GM23338 (cell line): ENCODE measurements around the gene UCN3. TPM values are rescaled to one million over a fixed set of nuclear protein-coding genes. Genes with fewer than 3 reads are reported as not detected.

Experiments used
- ATAC-seq: fragments of 200-7000 bp; cut with Tn5 transposase; 3 replicates; pipeline ENCODE4 v1.9.1; 2020
- DNase-seq: peaks from one replicate; pipeline ENCODE4 v3.0.0-alpha.2; 2015; ENCODE audit warnings: low spot score
- H2AFZ ChIP-seq: fragments of 200-600 bp; sonication (generic); 2 replicates; pipeline ENCODE4 v1.8.0; 2016; ENCODE audit warnings: antibody characterized with exemption, mild to moderate bottlenecking, moderate library complexity
- H3F3A ChIP-seq: fragments of 200-600 bp; sonication (generic); replicated peaks from 2 replicates; pipeline ENCODE4 v1.8.0; 2017; ENCODE audit warnings: antibody characterized with exemption, mixed run types, low read depth
- H3K27ac ChIP-seq: fragments of 200-600 bp; sonication (generic); 2 replicates; pipeline ENCODE4 v1.6.1; 2016; ENCODE audit warnings: low read depth
- H3K27me3 ChIP-seq: fragments of 200-600 bp; sonication (generic); 2 replicates; pipeline ENCODE4 v1.8.0; 2016; ENCODE audit warnings: mild to moderate bottlenecking, mixed run types, moderate library complexity; ENCODE audit not compliant: insufficient read depth
- H3K36me3 ChIP-seq: fragments of 200-600 bp; sonication (generic); 2 replicates; pipeline ENCODE4 v1.8.0; 2016; ENCODE audit warnings: mild to moderate bottlenecking; ENCODE audit not compliant: insufficient read depth
- H3K4me1 ChIP-seq: fragments of 200-600 bp; sonication (generic); 2 replicates; pipeline ENCODE4 v1.8.0; 2016; ENCODE audit warnings: mild to moderate bottlenecking, moderate library complexity; ENCODE audit not compliant: insufficient read depth
- H3K4me2 ChIP-seq: fragments of 200-600 bp; sonication (generic); 2 replicates; pipeline ENCODE4 v1.7.1; 2017; ENCODE audit warnings: mixed run types
- H3K4me3 ChIP-seq: fragments of 200-600 bp; sonication (generic); 2 replicates; pipeline ENCODE4 v1.6.1; 2016; ENCODE audit warnings: mixed run types
- H3K79me2 ChIP-seq: fragments of 200-600 bp; sonication (generic); replicated peaks from 2 replicates; pipeline ENCODE4 v1.8.0; 2017; ENCODE audit warnings: mild to moderate bottlenecking; ENCODE audit not compliant: insufficient read depth
- H3K9me2 ChIP-seq: fragments of 200-600 bp; sonication (generic); 2 replicates; pipeline ENCODE4 v1.8.0; 2017; ENCODE audit not compliant: insufficient read depth
- H4K20me1 ChIP-seq: fragments of 200-600 bp; sonication (generic); replicated peaks from 2 replicates; pipeline ENCODE4 v1.8.0; 2017; ENCODE audit warnings: mild to moderate bottlenecking; ENCODE audit not compliant: insufficient read depth
- H3K27ac Mint-ChIP-seq: 2 replicates; pipeline ENCODE4 v1.8.0; 2020; ENCODE audit warnings: inconsistent platforms, mild to moderate bottlenecking, moderate library complexity, mixed read lengths
- H3K27me3 Mint-ChIP-seq: 3 replicates; pipeline ENCODE4 v1.8.0; 2022; ENCODE audit warnings: low read depth, mild to moderate bottlenecking, moderate library complexity, mixed read lengths, inconsistent platforms; ENCODE audit not compliant: insufficient read depth, poor library complexity
- H3K36me3 Mint-ChIP-seq: 3 replicates; pipeline ENCODE4 v1.8.0; 2021; ENCODE audit warnings: low read depth, mild to moderate bottlenecking, inconsistent platforms, moderate library complexity, mixed read lengths
- H3K4me1 Mint-ChIP-seq: 3 replicates; pipeline ENCODE4 v1.8.0; 2020; ENCODE audit warnings: mild to moderate bottlenecking, inconsistent platforms, mixed read lengths
- H3K4me3 Mint-ChIP-seq: 3 replicates; pipeline ENCODE4 v1.8.0; 2021; ENCODE audit warnings: moderate library complexity, mild to moderate bottlenecking, inconsistent platforms, mixed read lengths
- H3K9me3 Mint-ChIP-seq: 3 replicates; pipeline ENCODE4 v1.8.0; 2020; ENCODE audit warnings: moderate library complexity, mild to moderate bottlenecking, inconsistent platforms, mixed read lengths
- CREB1 ChIP-seq: fragments of 250-450 bp; sonication (Bioruptor Pico); IDR thresholded peaks from 2 replicates; pipeline ENCODE4 v1.5.0; 2020; ENCODE audit warnings: low read depth, mild to moderate bottlenecking, moderate library complexity
- EZH2 ChIP-seq: fragments of 200-600 bp; sonication (generic); IDR thresholded peaks from one replicate; pipeline ENCODE4 v1.8.0; 2017; ENCODE audit warnings: antibody characterized with exemption, mild to moderate bottlenecking, low read depth; ENCODE audit not compliant: unreplicated experiment
- EZH2phosphoT487 ChIP-seq: fragments of 200-600 bp; sonication (generic); IDR thresholded peaks from one replicate; pipeline ENCODE4 v1.8.1; 2018; ENCODE audit warnings: antibody characterized with exemption; ENCODE audit not compliant: unreplicated experiment
- JUNB ChIP-seq: IDR thresholded peaks from one replicate; pipeline ENCODE4 v1.6.1; 2016; ENCODE audit warnings: antibody characterized with exemption; ENCODE audit not compliant: unreplicated experiment
- NANOG ChIP-seq: IDR thresholded peaks from 2 replicates; pipeline ENCODE4 v1.6.1; 2016; ENCODE audit warnings: antibody characterized with exemption, borderline replicate concordance
- POLR2AphosphoS5 ChIP-seq: IDR thresholded peaks from 2 replicates; pipeline ENCODE4 v1.6.1; 2016; ENCODE audit warnings: antibody characterized with exemption, low read depth
- STAT1 ChIP-seq: IDR thresholded peaks from one replicate; pipeline ENCODE4 v1.6.1; 2016; ENCODE audit warnings: antibody characterized with exemption; ENCODE audit not compliant: unreplicated experiment
- ZNF114 ChIP-seq: fragments of 250-450 bp; sonication (Bioruptor Pico); IDR thresholded peaks from 2 replicates; pipeline ENCODE4 v1.5.0; 2020; ENCODE audit warnings: mild to moderate bottlenecking, moderate library complexity
- ZNF331 ChIP-seq: fragments of 250-450 bp; sonication (Bioruptor Pico); IDR thresholded peaks from 2 replicates; pipeline ENCODE4 v1.5.0; 2020; ENCODE audit warnings: low read depth, mild to moderate bottlenecking, moderate library complexity
- polyA plus RNA-seq: library from polyadenylated mRNA; unstranded; fragments of >200 nt; fragmentation: Nextera tagmentation; extraction: Ambion mirVana; gene quantifications from 2 replicates; pipeline ENCODE4 v1.2.1, GENCODE V29; 2016
- total RNA-seq: library from RNA; depleted of rRNA; stranded (reverse); fragments of >200 nt; shearing (Covaris generic); gene quantifications from 2 replicates; pipeline ENCODE4 v1.2.3, GENCODE V29; 2014
- TF ChIP-seq, protein P1 (sequence below): IDR thresholded peaks from 2 replicates; pipeline ENCODE4 v1.6.1; 2016; ENCODE audit warnings: antibody characterized with exemption
- TF ChIP-seq, protein P2 (sequence below), 2 experiments: fragments of 200-600 bp in 1 of 2; sonication (generic) in 1 of 2; conservative IDR thresholded peaks; 2 replicates each; pipeline versions ENCODE4 v1.5.1 to v1.6.1; 2016 to 2017; ENCODE audit warnings: antibody characterized with exemption in 2 of 2, low read depth in 2 of 2, mild to moderate bottlenecking in 2 of 2, moderate library complexity in 1 of 2
- TF ChIP-seq, protein P3 (sequence below): fragments of 250-450 bp; sonication (Bioruptor Pico); IDR thresholded peaks from 2 replicates; pipeline ENCODE4 v1.5.0; 2020; ENCODE audit warnings: mild to moderate bottlenecking, moderate library complexity

UCN3 gene
- total and polyA plus RNA-seq, 2 experiments from 2014 or later: not detected

DNA sequence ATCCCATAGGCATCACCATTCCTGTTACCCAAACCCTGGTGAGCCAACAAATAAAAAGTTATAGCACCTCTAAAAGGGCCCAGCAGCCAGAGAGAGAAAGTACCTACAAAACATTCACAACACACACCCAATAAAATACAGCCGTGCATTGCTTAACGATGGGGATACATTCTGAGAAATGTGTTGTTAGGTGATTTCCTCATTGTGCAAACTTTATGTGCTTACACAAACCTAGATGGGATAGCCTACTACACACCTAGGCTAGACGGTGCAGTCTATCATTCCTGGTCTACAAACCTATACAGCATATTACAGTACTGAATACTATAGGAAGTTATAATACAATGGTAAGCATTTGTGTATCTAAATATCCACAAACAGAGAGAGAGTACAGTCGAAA lies 44.9 kb upstream of the UCN3 start (continued):
- TF ChIP-seq ZNF331 (no peak), STAT1 (no peak), EZH2 (no peak), EZH2phosphoT487 (no peak), ZNF114 (CRISPR knock-in tag) (no peak), JUNB (no peak), POLR2AphosphoS5 (no peak), CREB1 (CRISPR knock-in tag) (no peak), NANOG (no peak)
- TF ChIP-seq, protein P1, sequence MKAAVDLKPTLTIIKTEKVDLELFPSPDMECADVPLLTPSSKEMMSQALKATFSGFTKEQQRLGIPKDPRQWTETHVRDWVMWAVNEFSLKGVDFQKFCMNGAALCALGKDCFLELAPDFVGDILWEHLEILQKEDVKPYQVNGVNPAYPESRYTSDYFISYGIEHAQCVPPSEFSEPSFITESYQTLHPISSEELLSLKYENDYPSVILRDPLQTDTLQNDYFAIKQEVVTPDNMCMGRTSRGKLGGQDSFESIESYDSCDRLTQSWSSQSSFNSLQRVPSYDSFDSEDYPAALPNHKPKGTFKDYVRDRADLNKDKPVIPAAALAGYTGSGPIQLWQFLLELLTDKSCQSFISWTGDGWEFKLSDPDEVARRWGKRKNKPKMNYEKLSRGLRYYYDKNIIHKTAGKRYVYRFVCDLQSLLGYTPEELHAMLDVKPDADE: no peak

DNA sequence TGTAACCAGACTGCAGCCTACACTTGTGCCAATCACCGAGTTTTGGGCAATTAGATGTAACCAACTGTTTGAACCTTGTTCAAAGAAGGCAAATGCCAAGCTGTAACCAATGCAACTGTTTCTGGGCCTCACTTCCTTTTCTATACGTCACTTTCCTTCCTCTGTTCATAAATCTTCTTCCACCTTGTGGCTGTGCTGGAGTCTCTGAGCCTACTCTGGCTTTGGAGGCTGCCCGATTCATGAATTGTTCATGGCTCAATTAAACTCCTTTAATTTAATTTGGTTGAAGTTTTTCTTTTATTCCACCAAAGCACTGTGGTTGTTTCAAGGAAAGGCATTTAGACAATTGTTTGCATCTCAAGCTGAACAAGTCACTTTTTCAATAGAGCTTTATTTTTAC lies 43.5 kb upstream of the UCN3 start:
- Histone ChIP-seq H3K4me2 (no peak overlapping the region), H3K79me2 (no peaks in the 10 kb centered on the region), H2AFZ (no peak overlapping the region), H3K36me3 (no peaks in the 10 kb centered on the region), H4K20me1 (no peaks in the 10 kb centered on the region), H3K27me3 (no peaks in the 10 kb centered on the region), H3K27ac (no peak overlapping the region), H3F3A (no peaks in the 10 kb centered on the region), H3K9me2 (0 out of 2 replicates have a peak, but pooled peaks cover 3% of the 10 kb centered on the region), H3K4me1 (no peaks in the 10 kb centered on the region), H3K4me3 (no peak overlapping the region)
- ATAC-seq (no peak), DNase-seq (no peak)
- Mint-ChIP-seq H3K27ac (no peak overlapping the region), H3K27me3 (no peaks in the 10 kb centered on the region), H3K36me3 (no peaks in the 10 kb centered on the region), H3K4me3 (no peak overlapping the region), H3K9me3 (peaks cover 13% of the 10 kb centered on the region; the same call in 1 of the 3 replicates), H3K4me1 (no peaks in the 10 kb centered on the region)
- TF ChIP-seq, protein P1: no peak
- TF ChIP-seq, protein P2, sequence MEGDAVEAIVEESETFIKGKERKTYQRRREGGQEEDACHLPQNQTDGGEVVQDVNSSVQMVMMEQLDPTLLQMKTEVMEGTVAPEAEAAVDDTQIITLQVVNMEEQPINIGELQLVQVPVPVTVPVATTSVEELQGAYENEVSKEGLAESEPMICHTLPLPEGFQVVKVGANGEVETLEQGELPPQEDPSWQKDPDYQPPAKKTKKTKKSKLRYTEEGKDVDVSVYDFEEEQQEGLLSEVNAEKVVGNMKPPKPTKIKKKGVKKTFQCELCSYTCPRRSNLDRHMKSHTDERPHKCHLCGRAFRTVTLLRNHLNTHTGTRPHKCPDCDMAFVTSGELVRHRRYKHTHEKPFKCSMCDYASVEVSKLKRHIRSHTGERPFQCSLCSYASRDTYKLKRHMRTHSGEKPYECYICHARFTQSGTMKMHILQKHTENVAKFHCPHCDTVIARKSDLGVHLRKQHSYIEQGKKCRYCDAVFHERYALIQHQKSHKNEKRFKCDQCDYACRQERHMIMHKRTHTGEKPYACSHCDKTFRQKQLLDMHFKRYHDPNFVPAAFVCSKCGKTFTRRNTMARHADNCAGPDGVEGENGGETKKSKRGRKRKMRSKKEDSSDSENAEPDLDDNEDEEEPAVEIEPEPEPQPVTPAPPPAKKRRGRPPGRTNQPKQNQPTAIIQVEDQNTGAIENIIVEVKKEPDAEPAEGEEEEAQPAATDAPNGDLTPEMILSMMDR (conservative IDR thresholded peaks at IDR 0.05; ENCODE audit: low read depth in 2 of 2): no peak
- TF ChIP-seq, protein P3, sequence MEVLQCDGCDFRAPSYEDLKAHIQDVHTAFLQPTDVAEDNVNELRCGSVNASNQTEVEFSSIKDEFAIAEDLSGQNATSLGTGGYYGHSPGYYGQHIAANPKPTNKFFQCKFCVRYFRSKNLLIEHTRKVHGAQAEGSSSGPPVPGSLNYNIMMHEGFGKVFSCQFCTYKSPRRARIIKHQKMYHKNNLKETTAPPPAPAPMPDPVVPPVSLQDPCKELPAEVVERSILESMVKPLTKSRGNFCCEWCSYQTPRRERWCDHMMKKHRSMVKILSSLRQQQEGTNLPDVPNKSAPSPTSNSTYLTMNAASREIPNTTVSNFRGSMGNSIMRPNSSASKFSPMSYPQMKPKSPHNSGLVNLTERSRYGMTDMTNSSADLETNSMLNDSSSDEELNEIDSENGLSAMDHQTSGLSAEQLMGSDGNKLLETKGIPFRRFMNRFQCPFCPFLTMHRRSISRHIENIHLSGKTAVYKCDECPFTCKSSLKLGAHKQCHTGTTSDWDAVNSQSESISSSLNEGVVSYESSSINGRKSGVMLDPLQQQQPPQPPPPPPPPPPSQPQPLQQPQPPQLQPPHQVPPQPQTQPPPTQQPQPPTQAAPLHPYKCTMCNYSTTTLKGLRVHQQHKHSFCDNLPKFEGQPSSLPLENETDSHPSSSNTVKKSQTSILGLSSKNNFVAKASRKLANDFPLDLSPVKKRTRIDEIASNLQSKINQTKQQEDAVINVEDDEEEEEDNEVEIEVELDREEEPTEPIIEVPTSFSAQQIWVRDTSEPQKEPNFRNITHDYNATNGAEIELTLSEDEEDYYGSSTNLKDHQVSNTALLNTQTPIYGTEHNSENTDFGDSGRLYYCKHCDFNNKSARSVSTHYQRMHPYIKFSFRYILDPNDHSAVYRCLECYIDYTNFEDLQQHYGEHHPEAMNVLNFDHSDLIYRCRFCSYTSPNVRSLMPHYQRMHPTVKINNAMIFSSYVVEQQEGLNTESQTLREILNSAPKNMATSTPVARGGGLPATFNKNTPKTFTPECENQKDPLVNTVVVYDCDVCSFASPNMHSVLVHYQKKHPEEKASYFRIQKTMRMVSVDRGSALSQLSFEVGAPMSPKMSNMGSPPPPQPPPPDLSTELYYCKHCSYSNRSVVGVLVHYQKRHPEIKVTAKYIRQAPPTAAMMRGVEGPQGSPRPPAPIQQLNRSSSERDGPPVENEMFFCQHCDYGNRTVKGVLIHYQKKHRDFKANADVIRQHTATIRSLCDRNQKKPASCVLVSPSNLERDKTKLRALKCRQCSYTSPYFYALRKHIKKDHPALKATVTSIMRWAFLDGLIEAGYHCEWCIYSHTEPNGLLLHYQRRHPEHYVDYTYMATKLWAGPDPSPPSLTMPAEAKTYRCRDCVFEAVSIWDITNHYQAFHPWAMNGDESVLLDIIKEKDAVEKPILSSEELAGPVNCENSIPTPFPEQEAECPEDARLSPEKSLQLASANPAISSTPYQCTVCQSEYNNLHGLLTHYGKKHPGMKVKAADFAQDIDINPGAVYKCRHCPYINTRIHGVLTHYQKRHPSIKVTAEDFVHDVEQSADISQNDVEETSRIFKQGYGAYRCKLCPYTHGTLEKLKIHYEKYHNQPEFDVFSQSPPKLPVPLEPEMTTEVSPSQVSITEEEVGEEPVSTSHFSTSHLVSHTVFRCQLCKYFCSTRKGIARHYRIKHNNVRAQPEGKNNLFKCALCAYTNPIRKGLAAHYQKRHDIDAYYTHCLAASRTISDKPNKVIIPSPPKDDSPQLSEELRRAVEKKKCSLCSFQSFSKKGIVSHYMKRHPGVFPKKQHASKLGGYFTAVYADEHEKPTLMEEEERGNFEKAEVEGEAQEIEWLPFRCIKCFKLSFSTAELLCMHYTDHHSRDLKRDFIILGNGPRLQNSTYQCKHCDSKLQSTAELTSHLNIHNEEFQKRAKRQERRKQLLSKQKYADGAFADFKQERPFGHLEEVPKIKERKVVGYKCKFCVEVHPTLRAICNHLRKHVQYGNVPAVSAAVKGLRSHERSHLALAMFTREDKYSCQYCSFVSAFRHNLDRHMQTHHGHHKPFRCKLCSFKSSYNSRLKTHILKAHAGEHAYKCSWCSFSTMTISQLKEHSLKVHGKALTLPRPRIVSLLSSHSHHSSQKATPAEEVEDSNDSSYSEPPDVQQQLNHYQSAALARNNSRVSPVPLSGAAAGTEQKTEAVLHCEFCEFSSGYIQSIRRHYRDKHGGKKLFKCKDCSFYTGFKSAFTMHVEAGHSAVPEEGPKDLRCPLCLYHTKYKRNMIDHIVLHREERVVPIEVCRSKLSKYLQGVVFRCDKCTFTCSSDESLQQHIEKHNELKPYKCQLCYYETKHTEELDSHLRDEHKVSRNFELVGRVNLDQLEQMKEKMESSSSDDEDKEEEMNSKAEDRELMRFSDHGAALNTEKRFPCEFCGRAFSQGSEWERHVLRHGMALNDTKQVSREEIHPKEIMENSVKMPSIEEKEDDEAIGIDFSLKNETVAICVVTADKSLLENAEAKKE (CRISPR knock-in tag): no peak
- TF ChIP-seq CREB1 (CRISPR knock-in tag) (no peak), ZNF331 (no peak), JUNB (no peak), POLR2AphosphoS5 (no peak), NANOG (no peak), EZH2 (no peak)
